Hematopoietic multipotent progenitor cell treated with erythropoietin and hydrocortisone succinate and interleukin-3 and kit ligand, for 17 days (in vitro differentiated cells): ENCODE results near the gene MTA2.
A peak's percentile ranks its signal among the peaks of the same experiment; 100 is the strongest.
"Not testable (repeated sequence)": the region's sequence is repeated elsewhere in the genome, so short reads cannot be mapped to it uniquely, and the experiment has no call there.

ENCODE experiments used
- DNase-seq: peaks from one replicate; pipeline ENCODE4 v3.0.0-alpha.2; 2015; ENCODE audit warnings: low spot score

Gene MTA2

GRCh38 chr11:62601372-62602140 is at the start of gene MTA2:
MTA2 (minus strand) TSS chr11:62601865; CDS start chr11:62601450, 415 bp downstream.
- peak; percentile 97 for DNase-seq

- not testable (repeated sequence) for DNase-seq
Observed at GRCh38 chr11:62650283-62650682, 48.6 kb upstream of the MTA2 start.

GRCh38 chr11:62649486-62649885 is 47.8 kb upstream of the MTA2 start:
- no peak for DNase-seq

GRCh38 chr11:62648967-62649364 is 47.3 kb upstream of the MTA2 start:
- DNase-seq: no peak

GRCh38 chr11:62648185-62648966 is 46.7 kb upstream of the MTA2 start:
- DNase-seq: no peak

GRCh38 chr11:62647609-62648005 is 45.9 kb upstream of the MTA2 start:
- DNase-seq: no peak

GRCh38 chr11:62646825-62647608 is 45.4 kb upstream of the MTA2 start:
- DNase-seq: no peak

GRCh38 chr11:62645946-62646824 is 44.5 kb upstream of the MTA2 start, which contains the start of gene GANAB:
GANAB (minus strand) TSS chr11:62646613; CDS start chr11:62646599, 14 bp downstream.
- DNase-seq: peak; percentile 98

- DNase-seq: no peak
Observed at GRCh38 chr11:62645671-62645945, 43.9 kb upstream of the MTA2 start.

GRCh38 chr11:62644220-62644619 is 42.6 kb upstream of the MTA2 start:
- DNase-seq: no peak

- DNase-seq: no peak
Observed at GRCh38 chr11:62632492-62632891, 30.8 kb upstream of the MTA2 start.

- no peak for DNase-seq
Observed at GRCh38 chr11:62627713-62628112, 26.0 kb upstream of the MTA2 start.

GRCh38 chr11:62622476-62623089 is 20.9 kb upstream of the MTA2 start:
- no peak for DNase-seq

GRCh38 chr11:62621567-62622470 is 20.2 kb upstream of the MTA2 start, which contains the start of gene B3GAT3:
B3GAT3 (minus strand) TSS chr11:62621986; CDS start chr11:62621947, 39 bp downstream.
- peak; percentile 92 for DNase-seq

- DNase-seq: no peak
Observed at GRCh38 chr11:62621027-62621566, 19.4 kb upstream of the MTA2 start.

- DNase-seq: not testable (repeated sequence)
Observed at GRCh38 chr11:62616957-62617356, 15.3 kb upstream of the MTA2 start.

- no peak for DNase-seq
Observed at GRCh38 chr11:62615521-62615920, 13.9 kb upstream of the MTA2 start.

GRCh38 chr11:62614275-62614674 is 12.6 kb upstream of the MTA2 start:
- peak; percentile 68 for DNase-seq

GRCh38 chr11:62613291-62613778 is 11.7 kb upstream of the MTA2 start:
- DNase-seq: no peak
